HEK293 (cell line): ENCODE results near the gene DPH6.

Source experiments
- CTCF ChIA-PET: fragments of 350-600 bp; formaldehyde crosslinking; extraction: SDS; loops from one replicate; lab custom pipeline; 2021; ENCODE audit warnings: antibody characterized with exemption; lab: Yijun Ruan, JAX
- POLR2A ChIA-PET: fragments of 300-600 bp; formaldehyde crosslinking; extraction: SDS; loops from one replicate; lab custom pipeline; 2020; ENCODE audit warnings: antibody characterized with exemption, inconsistent platforms; lab: Yijun Ruan, JAX
- H3K27ac ChIP-seq: fragments of 200-500 bp; sonication (Bioruptor generic); 2 replicates; pipeline ENCODE4 v1.5.1; 2014; ENCODE audit warnings: low read depth, low read length, control low read depth, inconsistent platforms; ENCODE audit errors: extremely low read depth
- H3K36me3 ChIP-seq, 2 experiments: fragments of 200-500 bp in 1 of 2; sonication (Bioruptor generic) in 1 of 2; 1 replicate in 1 of 2; 2 replicates in 1 of 2; pipeline ENCODE4 v1.5.1; 2014 to 2017; ENCODE audit warnings: inconsistent platforms in 2 of 2, low read length in 2 of 2; ENCODE audit not compliant: control insufficient read depth in 2 of 2, insufficient read depth in 1 of 2
- H3K4me1 ChIP-seq: fragments of 200-500 bp; sonication (Bioruptor generic); 2 replicates; pipeline ENCODE4 v1.5.1; 2014; ENCODE audit warnings: mild to moderate bottlenecking, low read length, inconsistent platforms; ENCODE audit not compliant: control insufficient read depth, insufficient read depth
- H3K4me3 ChIP-seq: 2 replicates; pipeline ENCODE4 v1.5.1; 2011; ENCODE audit warnings: low read depth, mild to moderate bottlenecking, control low read depth, low read length, moderate library complexity
- H3K9me3 ChIP-seq: fragments of 200-500 bp; sonication (Bioruptor generic); 2 replicates; pipeline ENCODE4 v1.5.1; 2014; ENCODE audit warnings: low read depth, low read length, inconsistent platforms; ENCODE audit not compliant: control insufficient read depth, insufficient read depth
- ZFP41 ChIP-seq: fragments of 450-650 bp; formaldehyde crosslinking; IDR thresholded peaks from 2 replicates; pipeline ENCODE4 v1.5.1; 2016; ENCODE audit warnings: missing biosample characterization, missing genetic modification characterization, borderline replicate concordance
- ZNF16 ChIP-seq: fragments of 450-650 bp; formaldehyde crosslinking; IDR thresholded peaks from 2 replicates; pipeline ENCODE4 v1.5.1; 2016; ENCODE audit warnings: low read depth, missing biosample characterization, missing genetic modification characterization
- ZNF174 ChIP-seq: fragments of 450-650 bp; formaldehyde crosslinking; IDR thresholded peaks from 2 replicates; pipeline ENCODE4 v1.5.0; 2017; ENCODE audit warnings: missing biosample characterization, mild to moderate bottlenecking, missing genetic modification characterization
- ZNF366 ChIP-seq: fragments of 450-650 bp; formaldehyde crosslinking; conservative IDR thresholded peaks from 2 replicates; pipeline ENCODE4 v1.5.1; 2016; ENCODE audit warnings: missing biosample characterization, missing genetic modification characterization
- ZNF513 ChIP-seq: fragments of 450-650 bp; IDR thresholded peaks from 2 replicates; pipeline ENCODE4 v1.5.1; 2018; ENCODE audit warnings: missing biosample characterization, missing genetic modification characterization
- ZNF514 ChIP-seq: fragments of 450-650 bp; formaldehyde crosslinking; IDR thresholded peaks from 2 replicates; pipeline ENCODE4 v1.5.1; 2016; ENCODE audit warnings: missing biosample characterization, missing genetic modification characterization
- ZNF518A ChIP-seq: fragments of 450-650 bp; formaldehyde crosslinking; conservative IDR thresholded peaks from 2 replicates; pipeline ENCODE4 v1.5.1; 2016; ENCODE audit warnings: low read depth, missing biosample characterization, missing genetic modification characterization
- ZNF596 ChIP-seq: fragments of 450-650 bp; IDR thresholded peaks from 2 replicates; pipeline ENCODE4 v1.5.0; 2018; ENCODE audit warnings: missing biosample characterization, mild to moderate bottlenecking, missing genetic modification characterization, moderate library complexity
- ZNF629 ChIP-seq: fragments of 450-650 bp; formaldehyde crosslinking; IDR thresholded peaks from 2 replicates; pipeline ENCODE4 v1.5.1; 2017; ENCODE audit warnings: missing biosample characterization, missing genetic modification characterization
- ZNF701 ChIP-seq: fragments of 450-650 bp; formaldehyde crosslinking; IDR thresholded peaks from 2 replicates; pipeline ENCODE4 v1.5.1; 2016; ENCODE audit warnings: missing biosample characterization, missing genetic modification characterization
- ZNF707 ChIP-seq: fragments of 450-650 bp; formaldehyde crosslinking; IDR thresholded peaks from 2 replicates; pipeline ENCODE4 v1.5.1; 2016; ENCODE audit warnings: missing biosample characterization, missing genetic modification characterization
- ZNF768 ChIP-seq: fragments of 450-650 bp; formaldehyde crosslinking; IDR thresholded peaks from 2 replicates; pipeline ENCODE4 v1.5.1; 2018; ENCODE audit warnings: missing biosample characterization, mild to moderate bottlenecking, missing genetic modification characterization
- TF ChIP-seq, protein P1 (sequence below): fragments of 450-650 bp; formaldehyde crosslinking; IDR thresholded peaks from 2 replicates; pipeline ENCODE4 v1.5.1; 2017; ENCODE audit warnings: missing biosample characterization, mild to moderate bottlenecking, missing genetic modification characterization, moderate library complexity
- TF ChIP-seq, protein P2 (sequence below): fragments of 450-650 bp; formaldehyde crosslinking; IDR thresholded peaks from 2 replicates; pipeline ENCODE4 v1.5.1; 2016; ENCODE audit warnings: missing biosample characterization, missing genetic modification characterization, borderline replicate concordance

DPH6 gene

DNA sequence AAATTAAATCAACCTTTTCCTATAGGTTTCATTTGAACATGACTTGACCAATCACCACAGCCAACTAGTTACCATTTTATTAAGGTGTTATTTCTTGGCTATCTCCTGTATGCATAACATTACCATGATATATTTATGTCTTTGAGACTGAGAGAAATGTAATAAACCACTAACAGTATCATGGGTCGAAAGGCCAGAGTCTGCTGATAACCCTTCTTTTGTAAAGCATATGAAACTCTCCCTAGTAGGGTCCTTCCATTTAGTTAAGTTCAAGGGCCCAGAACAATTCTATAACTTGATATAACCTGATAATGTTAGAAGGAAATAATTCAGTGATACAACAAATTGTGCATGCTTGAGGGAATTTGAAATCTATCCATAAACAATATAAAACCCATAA lies 14.3 kb upstream of the DPH6 start:
- no peak for TF ChIP-seq ZNF513 (tag by site-specific recombination)
- no peak for TF ChIP-seq ZFP41
- TF ChIP-seq, protein P1, sequence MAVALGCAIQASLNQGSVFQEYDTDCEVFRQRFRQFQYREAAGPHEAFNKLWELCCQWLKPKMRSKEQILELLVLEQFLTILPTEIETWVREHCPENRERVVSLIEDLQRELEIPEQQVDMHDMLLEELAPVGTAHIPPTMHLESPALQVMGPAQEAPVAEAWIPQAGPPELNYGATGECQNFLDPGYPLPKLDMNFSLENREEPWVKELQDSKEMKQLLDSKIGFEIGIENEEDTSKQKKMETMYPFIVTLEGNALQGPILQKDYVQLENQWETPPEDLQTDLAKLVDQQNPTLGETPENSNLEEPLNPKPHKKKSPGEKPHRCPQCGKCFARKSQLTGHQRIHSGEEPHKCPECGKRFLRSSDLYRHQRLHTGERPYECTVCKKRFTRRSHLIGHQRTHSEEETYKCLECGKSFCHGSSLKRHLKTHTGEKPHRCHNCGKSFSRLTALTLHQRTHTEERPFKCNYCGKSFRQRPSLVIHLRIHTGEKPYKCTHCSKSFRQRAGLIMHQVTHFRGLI (tag by site-specific recombination): no peak
- TF ChIP-seq ZNF701 (tag by site-specific recombination): no peak
- TF ChIP-seq ZNF629 (tag by site-specific recombination): no peak
- TF ChIP-seq ZNF518A (tag by site-specific recombination): no peak
- TF ChIP-seq ZNF16 (tag by site-specific recombination): no peak
- TF ChIP-seq ZNF707 (tag by site-specific recombination): no peak
- TF ChIP-seq, all 188 proteins: peak for 0

GRCh38 chr15:35559683-35560082 lies 13.7 kb upstream of the DPH6 start:
- TF ChIP-seq ZNF768 (no peak), ZNF174 (tag by site-specific recombination) (no peak), ZNF514 (tag by site-specific recombination) (no peak), ZNF596 (tag by site-specific recombination) (no peak)
- no peaks in the 10 kb centered on the region for H3K9me3 ChIP-seq
- ChIA-PET POLR2A (no interaction called here), CTCF (no interaction called here)
- no peak overlapping the region for H3K4me3 ChIP-seq
- H3K27ac ChIP-seq: no peak overlapping the region
- H3K4me1 ChIP-seq: no peaks in the 10 kb centered on the region
- H3K36me3 ChIP-seq: no peaks in the 10 kb centered on the region

More for the DNA sequence above, 14.3 kb upstream of the DPH6 start:
- no peak overlapping the region for H3K4me3 ChIP-seq
- ChIA-PET POLR2A (no interaction called here), CTCF (no interaction called here)
- no peak overlapping the region for H3K27ac ChIP-seq
- H3K4me1 ChIP-seq: no peaks in the 10 kb centered on the region
- no peaks in the 10 kb centered on the region for H3K9me3 ChIP-seq
- H3K36me3 ChIP-seq: no peaks in the 10 kb centered on the region

DNA sequence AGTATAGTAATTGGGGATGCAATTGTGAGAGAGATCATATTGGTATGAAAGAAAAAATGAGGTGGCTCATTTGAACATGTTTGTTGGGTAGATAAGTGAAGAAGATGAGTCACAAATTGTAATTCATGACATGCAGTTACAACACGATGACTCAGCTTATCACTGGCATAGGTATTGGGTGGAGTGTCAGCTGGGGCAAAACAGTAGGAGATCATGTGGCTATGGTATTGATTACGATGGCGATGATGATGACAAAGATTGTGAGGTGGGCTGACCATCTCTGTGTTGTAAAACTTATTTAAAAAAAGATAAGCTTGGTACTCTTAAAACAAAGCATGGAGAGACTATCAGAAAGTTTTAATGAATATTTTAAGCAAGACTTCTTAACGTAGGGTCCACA lies 11.6 kb upstream of the DPH6 start:
- no peaks in the 10 kb centered on the region for H3K36me3 ChIP-seq
- H3K4me3 ChIP-seq: no peak overlapping the region
- no peaks in the 10 kb centered on the region for H3K4me1 ChIP-seq
- H3K27ac ChIP-seq: no peak overlapping the region
- H3K9me3 ChIP-seq: no peaks in the 10 kb centered on the region
- CTCF ChIA-PET: no interaction called here
- POLR2A ChIA-PET: no interaction called here
- TF ChIP-seq ZNF629 (tag by site-specific recombination): peak; percentile 41; the same call in 1 of the 2 replicates
- 0 out of 2 replicates have a peak, but pooled peaks have one; percentile 24 for TF ChIP-seq ZNF366 (tag by site-specific recombination)
- TF ChIP-seq, protein P2, sequence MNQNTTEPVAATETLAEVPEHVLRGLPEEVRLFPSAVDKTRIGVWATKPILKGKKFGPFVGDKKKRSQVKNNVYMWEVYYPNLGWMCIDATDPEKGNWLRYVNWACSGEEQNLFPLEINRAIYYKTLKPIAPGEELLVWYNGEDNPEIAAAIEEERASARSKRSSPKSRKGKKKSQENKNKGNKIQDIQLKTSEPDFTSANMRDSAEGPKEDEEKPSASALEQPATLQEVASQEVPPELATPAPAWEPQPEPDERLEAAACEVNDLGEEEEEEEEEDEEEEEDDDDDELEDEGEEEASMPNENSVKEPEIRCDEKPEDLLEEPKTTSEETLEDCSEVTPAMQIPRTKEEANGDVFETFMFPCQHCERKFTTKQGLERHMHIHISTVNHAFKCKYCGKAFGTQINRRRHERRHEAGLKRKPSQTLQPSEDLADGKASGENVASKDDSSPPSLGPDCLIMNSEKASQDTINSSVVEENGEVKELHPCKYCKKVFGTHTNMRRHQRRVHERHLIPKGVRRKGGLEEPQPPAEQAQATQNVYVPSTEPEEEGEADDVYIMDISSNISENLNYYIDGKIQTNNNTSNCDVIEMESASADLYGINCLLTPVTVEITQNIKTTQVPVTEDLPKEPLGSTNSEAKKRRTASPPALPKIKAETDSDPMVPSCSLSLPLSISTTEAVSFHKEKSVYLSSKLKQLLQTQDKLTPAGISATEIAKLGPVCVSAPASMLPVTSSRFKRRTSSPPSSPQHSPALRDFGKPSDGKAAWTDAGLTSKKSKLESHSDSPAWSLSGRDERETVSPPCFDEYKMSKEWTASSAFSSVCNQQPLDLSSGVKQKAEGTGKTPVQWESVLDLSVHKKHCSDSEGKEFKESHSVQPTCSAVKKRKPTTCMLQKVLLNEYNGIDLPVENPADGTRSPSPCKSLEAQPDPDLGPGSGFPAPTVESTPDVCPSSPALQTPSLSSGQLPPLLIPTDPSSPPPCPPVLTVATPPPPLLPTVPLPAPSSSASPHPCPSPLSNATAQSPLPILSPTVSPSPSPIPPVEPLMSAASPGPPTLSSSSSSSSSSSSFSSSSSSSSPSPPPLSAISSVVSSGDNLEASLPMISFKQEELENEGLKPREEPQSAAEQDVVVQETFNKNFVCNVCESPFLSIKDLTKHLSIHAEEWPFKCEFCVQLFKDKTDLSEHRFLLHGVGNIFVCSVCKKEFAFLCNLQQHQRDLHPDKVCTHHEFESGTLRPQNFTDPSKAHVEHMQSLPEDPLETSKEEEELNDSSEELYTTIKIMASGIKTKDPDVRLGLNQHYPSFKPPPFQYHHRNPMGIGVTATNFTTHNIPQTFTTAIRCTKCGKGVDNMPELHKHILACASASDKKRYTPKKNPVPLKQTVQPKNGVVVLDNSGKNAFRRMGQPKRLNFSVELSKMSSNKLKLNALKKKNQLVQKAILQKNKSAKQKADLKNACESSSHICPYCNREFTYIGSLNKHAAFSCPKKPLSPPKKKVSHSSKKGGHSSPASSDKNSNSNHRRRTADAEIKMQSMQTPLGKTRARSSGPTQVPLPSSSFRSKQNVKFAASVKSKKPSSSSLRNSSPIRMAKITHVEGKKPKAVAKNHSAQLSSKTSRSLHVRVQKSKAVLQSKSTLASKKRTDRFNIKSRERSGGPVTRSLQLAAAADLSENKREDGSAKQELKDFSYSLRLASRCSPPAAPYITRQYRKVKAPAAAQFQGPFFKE: no peak
